Ishikawa (cell line): ENCODE data around the gene ROCK1.

ENCODE experiments used
- CEBPB ChIP-seq: IDR thresholded peaks from 2 replicates; pipeline ENCODE4 v1.6.1; 2012
- CREB1 ChIP-seq: IDR thresholded peaks from 2 replicates; pipeline ENCODE4 v1.6.1; 2012; ENCODE audit warnings: low read depth
- EGR1 ChIP-seq: IDR thresholded peaks from 2 replicates; pipeline ENCODE4 v1.6.1; 2012
- EP300 ChIP-seq: IDR thresholded peaks from 2 replicates; pipeline ENCODE4 v1.6.1; 2012; ENCODE audit warnings: borderline replicate concordance
- FOXM1 ChIP-seq: IDR thresholded peaks from 2 replicates; pipeline ENCODE4 v1.6.1; 2012; ENCODE audit warnings: low read depth, borderline replicate concordance
- NFIC ChIP-seq: IDR thresholded peaks from 2 replicates; pipeline ENCODE4 v1.6.1; 2012
- RAD21 ChIP-seq: IDR thresholded peaks from 2 replicates; pipeline ENCODE4 v1.6.1; 2012; ENCODE audit warnings: low read depth
- TAF1 ChIP-seq: IDR thresholded peaks from 2 replicates; pipeline ENCODE4 v1.6.1; 2012; ENCODE audit warnings: low read depth, mild to moderate bottlenecking
- TCF12 ChIP-seq: IDR thresholded peaks from 2 replicates; pipeline ENCODE4 v1.6.1; 2012; ENCODE audit warnings: low read depth
- TEAD4 ChIP-seq: IDR thresholded peaks from 2 replicates; pipeline ENCODE4 v1.6.1; 2012
- YY1 ChIP-seq: IDR thresholded peaks from 2 replicates; pipeline ENCODE4 v1.6.1; 2012; ENCODE audit warnings: low read depth
- ZBTB7A ChIP-seq: IDR thresholded peaks from 2 replicates; pipeline ENCODE4 v1.6.1; 2012; ENCODE audit warnings: low read depth
- TF ChIP-seq, protein P1 (sequence below): IDR thresholded peaks from 2 replicates; pipeline ENCODE4 v1.6.1; 2012; ENCODE audit warnings: low read depth, mild to moderate bottlenecking
- TF ChIP-seq, protein P2 (sequence below): IDR thresholded peaks from 2 replicates; pipeline ENCODE4 v1.6.1; 2012
- TF ChIP-seq, protein P3 (sequence below): IDR thresholded peaks from 2 replicates; pipeline ENCODE4 v1.6.1; 2012

The ROCK1 gene

GRCh38 chr18:21053127-21053526 is 58.5 kb downstream of the ROCK1 start:
- TF ChIP-seq CEBPB: no peak
- TF ChIP-seq TAF1: no peak
- no peak for TF ChIP-seq RAD21
- TF ChIP-seq, protein P1, sequence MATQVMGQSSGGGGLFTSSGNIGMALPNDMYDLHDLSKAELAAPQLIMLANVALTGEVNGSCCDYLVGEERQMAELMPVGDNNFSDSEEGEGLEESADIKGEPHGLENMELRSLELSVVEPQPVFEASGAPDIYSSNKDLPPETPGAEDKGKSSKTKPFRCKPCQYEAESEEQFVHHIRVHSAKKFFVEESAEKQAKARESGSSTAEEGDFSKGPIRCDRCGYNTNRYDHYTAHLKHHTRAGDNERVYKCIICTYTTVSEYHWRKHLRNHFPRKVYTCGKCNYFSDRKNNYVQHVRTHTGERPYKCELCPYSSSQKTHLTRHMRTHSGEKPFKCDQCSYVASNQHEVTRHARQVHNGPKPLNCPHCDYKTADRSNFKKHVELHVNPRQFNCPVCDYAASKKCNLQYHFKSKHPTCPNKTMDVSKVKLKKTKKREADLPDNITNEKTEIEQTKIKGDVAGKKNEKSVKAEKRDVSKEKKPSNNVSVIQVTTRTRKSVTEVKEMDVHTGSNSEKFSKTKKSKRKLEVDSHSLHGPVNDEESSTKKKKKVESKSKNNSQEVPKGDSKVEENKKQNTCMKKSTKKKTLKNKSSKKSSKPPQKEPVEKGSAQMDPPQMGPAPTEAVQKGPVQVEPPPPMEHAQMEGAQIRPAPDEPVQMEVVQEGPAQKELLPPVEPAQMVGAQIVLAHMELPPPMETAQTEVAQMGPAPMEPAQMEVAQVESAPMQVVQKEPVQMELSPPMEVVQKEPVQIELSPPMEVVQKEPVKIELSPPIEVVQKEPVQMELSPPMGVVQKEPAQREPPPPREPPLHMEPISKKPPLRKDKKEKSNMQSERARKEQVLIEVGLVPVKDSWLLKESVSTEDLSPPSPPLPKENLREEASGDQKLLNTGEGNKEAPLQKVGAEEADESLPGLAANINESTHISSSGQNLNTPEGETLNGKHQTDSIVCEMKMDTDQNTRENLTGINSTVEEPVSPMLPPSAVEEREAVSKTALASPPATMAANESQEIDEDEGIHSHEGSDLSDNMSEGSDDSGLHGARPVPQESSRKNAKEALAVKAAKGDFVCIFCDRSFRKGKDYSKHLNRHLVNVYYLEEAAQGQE: no peak
- TF ChIP-seq, protein P2, sequence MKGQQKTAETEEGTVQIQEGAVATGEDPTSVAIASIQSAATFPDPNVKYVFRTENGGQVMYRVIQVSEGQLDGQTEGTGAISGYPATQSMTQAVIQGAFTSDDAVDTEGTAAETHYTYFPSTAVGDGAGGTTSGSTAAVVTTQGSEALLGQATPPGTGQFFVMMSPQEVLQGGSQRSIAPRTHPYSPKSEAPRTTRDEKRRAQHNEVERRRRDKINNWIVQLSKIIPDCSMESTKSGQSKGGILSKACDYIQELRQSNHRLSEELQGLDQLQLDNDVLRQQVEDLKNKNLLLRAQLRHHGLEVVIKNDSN: no peak
- TF ChIP-seq, protein P3, sequence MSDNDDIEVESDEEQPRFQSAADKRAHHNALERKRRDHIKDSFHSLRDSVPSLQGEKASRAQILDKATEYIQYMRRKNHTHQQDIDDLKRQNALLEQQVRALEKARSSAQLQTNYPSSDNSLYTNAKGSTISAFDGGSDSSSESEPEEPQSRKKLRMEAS: no peak
- TF ChIP-seq ZBTB7A: no peak
- no peak for TF ChIP-seq YY1

- TF ChIP-seq YY1 (no peak), FOXM1 (no peak), EGR1 (no peak), ZBTB7A (no peak), TAF1 (no peak), NFIC (no peak), CREB1 (no peak), TCF12 (no peak), EP300 (no peak), TEAD4 (no peak)
- TF ChIP-seq, protein P2: no peak
- TF ChIP-seq, protein P3: no peak
- TF ChIP-seq, protein P1: no peak
These were observed 59.2 kb downstream of the ROCK1 start for GRCh38 chr18:21052385-21052784.

- no peak for TF ChIP-seq TEAD4
These were observed 60.0 kb downstream of the ROCK1 start for GRCh38 chr18:21051620-21052019.

DNA sequence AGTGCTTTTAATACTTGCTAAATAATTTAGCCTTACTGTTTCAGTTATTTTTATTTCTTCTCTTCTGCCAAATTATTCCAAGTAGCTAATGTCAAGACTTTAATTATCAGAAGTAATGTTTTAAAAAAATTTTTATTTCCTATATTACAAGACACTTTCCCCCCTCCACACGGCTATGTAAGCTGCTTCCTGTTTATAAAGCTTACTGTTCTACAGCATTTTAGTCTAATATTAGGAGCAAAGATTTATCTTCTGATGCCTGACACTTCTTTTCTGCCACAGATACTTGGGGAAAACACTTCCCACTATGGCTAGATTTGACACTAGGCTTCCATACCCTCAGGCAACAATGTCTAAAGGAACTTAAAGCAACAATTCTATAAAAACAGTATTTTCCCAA is 62.3 kb downstream of the ROCK1 start:
- TF ChIP-seq, protein P3: no peak
- no peak for TF ChIP-seq ZBTB7A
- TF ChIP-seq TAF1: no peak
- no peak for TF ChIP-seq CREB1
- TF ChIP-seq RAD21: no peak
- TF ChIP-seq TEAD4: no peak
- TF ChIP-seq EGR1: no peak
- TF ChIP-seq YY1: no peak
- TF ChIP-seq TCF12: no peak
- TF ChIP-seq CEBPB: no peak
- TF ChIP-seq FOXM1: no peak
- TF ChIP-seq NFIC: no peak

GRCh38 chr18:21047126-21047525 is 64.5 kb downstream of the ROCK1 start:
- TF ChIP-seq, protein P2: no peak
- TF ChIP-seq NFIC (no peak), TAF1 (no peak), YY1 (no peak), FOXM1 (no peak), CEBPB (no peak), CREB1 (no peak), TCF12 (no peak), EGR1 (no peak), EP300 (no peak), ZBTB7A (no peak), RAD21 (no peak), TEAD4 (no peak)
- TF ChIP-seq, protein P3: no peak
- TF ChIP-seq, protein P1: no peak
